ENCODE results near the gene CELF2.

CELF2 gene

GRCh38 chr10:10977226-10977956, 40.3 kb upstream of the CELF2 start:
- Histone ChIP-seq H3K4me3 (ENCODE audit: low read depth, low read length) (no peak overlapping the region), H3K27ac (no peak overlapping the region), H3K4me2 (ENCODE audit: low read length) (no peak overlapping the region), H3K36me3 (ENCODE audit: control insufficient read depth, insufficient read depth, low read length) (no peaks in the 10 kb centered on the region), H3K4me1 (no peaks in the 10 kb centered on the region), H2AFZ (no peak overlapping the region), H3K79me2 (no peaks in the 10 kb centered on the region), H3K9me3 (ENCODE audit: control insufficient read depth, low read length) (no peaks in the 10 kb centered on the region), H3K27me3 (ENCODE audit: control insufficient read depth, insufficient read depth, low read length) (no peaks in the 10 kb centered on the region), H3K9ac (no peak overlapping the region)
- TF ChIP-seq, protein P1, sequence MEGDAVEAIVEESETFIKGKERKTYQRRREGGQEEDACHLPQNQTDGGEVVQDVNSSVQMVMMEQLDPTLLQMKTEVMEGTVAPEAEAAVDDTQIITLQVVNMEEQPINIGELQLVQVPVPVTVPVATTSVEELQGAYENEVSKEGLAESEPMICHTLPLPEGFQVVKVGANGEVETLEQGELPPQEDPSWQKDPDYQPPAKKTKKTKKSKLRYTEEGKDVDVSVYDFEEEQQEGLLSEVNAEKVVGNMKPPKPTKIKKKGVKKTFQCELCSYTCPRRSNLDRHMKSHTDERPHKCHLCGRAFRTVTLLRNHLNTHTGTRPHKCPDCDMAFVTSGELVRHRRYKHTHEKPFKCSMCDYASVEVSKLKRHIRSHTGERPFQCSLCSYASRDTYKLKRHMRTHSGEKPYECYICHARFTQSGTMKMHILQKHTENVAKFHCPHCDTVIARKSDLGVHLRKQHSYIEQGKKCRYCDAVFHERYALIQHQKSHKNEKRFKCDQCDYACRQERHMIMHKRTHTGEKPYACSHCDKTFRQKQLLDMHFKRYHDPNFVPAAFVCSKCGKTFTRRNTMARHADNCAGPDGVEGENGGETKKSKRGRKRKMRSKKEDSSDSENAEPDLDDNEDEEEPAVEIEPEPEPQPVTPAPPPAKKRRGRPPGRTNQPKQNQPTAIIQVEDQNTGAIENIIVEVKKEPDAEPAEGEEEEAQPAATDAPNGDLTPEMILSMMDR (IDR thresholded peaks at IDR 0.05) = no peak

- Histone ChIP-seq H3K27me3 (ENCODE audit: control insufficient read depth, insufficient read depth, low read length) (no peaks in the 10 kb centered on the region), H3K9ac (no peak overlapping the region), H2AFZ (no peak overlapping the region), H3K4me3 (ENCODE audit: low read depth, low read length) (no peak overlapping the region), H3K27ac (no peak overlapping the region), H3K4me2 (ENCODE audit: low read length) (no peak overlapping the region), H3K9me3 (ENCODE audit: control insufficient read depth, low read length) (no peaks in the 10 kb centered on the region), H3K79me2 (no peaks in the 10 kb centered on the region), H3K4me1 (no peaks in the 10 kb centered on the region), H3K36me3 (ENCODE audit: control insufficient read depth, insufficient read depth, low read length) (no peaks in the 10 kb centered on the region)
- TF ChIP-seq, protein P1 (IDR thresholded peaks at IDR 0.05) = no peak
Measured at GRCh38 chr10:10977978-10978377, 39.7 kb upstream of the CELF2 start.

DNA sequence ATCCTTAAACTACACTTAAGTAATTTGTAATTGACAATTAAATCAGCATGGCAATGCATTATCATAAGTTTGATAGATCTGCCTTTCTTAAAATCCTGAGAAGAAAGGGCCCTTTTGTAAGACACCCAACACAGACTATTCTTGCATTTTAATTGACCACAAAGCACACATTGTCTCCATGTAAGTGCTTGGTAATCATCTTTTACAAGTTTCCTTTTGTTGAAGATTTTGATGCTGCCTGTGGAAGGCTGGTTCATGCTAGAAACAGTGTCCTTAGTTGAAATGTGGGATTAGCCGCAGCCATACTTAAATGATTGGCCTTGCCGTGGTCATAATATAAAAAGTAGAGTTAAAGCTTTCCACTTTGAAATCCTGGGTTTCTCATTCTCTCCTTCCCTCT, 32.3 kb upstream of the CELF2 start:
- no peaks in the 10 kb centered on the region for H3K27me3 ChIP-seq (ENCODE audit: control insufficient read depth, insufficient read depth, low read length)
- no peaks in the 10 kb centered on the region for H3K9me3 ChIP-seq (ENCODE audit: control insufficient read depth, low read length)
- TF ChIP-seq, protein P1 (IDR thresholded peaks at IDR 0.05) = no peak
- H3K4me3 ChIP-seq (ENCODE audit: low read depth, low read length) = no peak overlapping the region
- no peak overlapping the region for H3K9ac ChIP-seq
- H3K27ac ChIP-seq = no peak overlapping the region
- no peak overlapping the region for H2AFZ ChIP-seq
- H3K4me2 ChIP-seq (ENCODE audit: low read length) = no peak overlapping the region
- no peaks in the 10 kb centered on the region for H3K36me3 ChIP-seq (ENCODE audit: control insufficient read depth, insufficient read depth, low read length)
- H3K4me1 ChIP-seq = no peaks in the 10 kb centered on the region
- no peaks in the 10 kb centered on the region for H3K79me2 ChIP-seq

GRCh38 chr10:10986606-10987005, 31.1 kb upstream of the CELF2 start:
- H2AFZ ChIP-seq = no peak overlapping the region
- no peak overlapping the region for H3K4me2 ChIP-seq (ENCODE audit: low read length)
- H3K9ac ChIP-seq = no peak overlapping the region
- TF ChIP-seq, protein P1 (IDR thresholded peaks at IDR 0.05) = no peak
- H3K79me2 ChIP-seq = no peaks in the 10 kb centered on the region
- no peaks in the 10 kb centered on the region for H3K4me1 ChIP-seq
- no peak overlapping the region for H3K27ac ChIP-seq
- no peaks in the 10 kb centered on the region for H3K9me3 ChIP-seq (ENCODE audit: control insufficient read depth, low read length)
- no peak overlapping the region for H3K4me3 ChIP-seq (ENCODE audit: low read depth, low read length)
- H3K27me3 ChIP-seq (ENCODE audit: control insufficient read depth, insufficient read depth, low read length) = no peaks in the 10 kb centered on the region
- no peaks in the 10 kb centered on the region for H3K36me3 ChIP-seq (ENCODE audit: control insufficient read depth, insufficient read depth, low read length)

GRCh38 chr10:10987111-10987510, 30.6 kb upstream of the CELF2 start:
- H3K4me3 ChIP-seq (ENCODE audit: low read depth, low read length) = no peak overlapping the region
- no peak overlapping the region for H3K9ac ChIP-seq
- no peak overlapping the region for H2AFZ ChIP-seq
- TF ChIP-seq, protein P1 (IDR thresholded peaks at IDR 0.05) = no peak
- H3K27ac ChIP-seq = no peak overlapping the region
- H3K79me2 ChIP-seq = no peaks in the 10 kb centered on the region
- H3K36me3 ChIP-seq (ENCODE audit: control insufficient read depth, insufficient read depth, low read length) = no peaks in the 10 kb centered on the region
- no peaks in the 10 kb centered on the region for H3K27me3 ChIP-seq (ENCODE audit: control insufficient read depth, insufficient read depth, low read length)
- H3K4me2 ChIP-seq (ENCODE audit: low read length) = no peak overlapping the region
- H3K4me1 ChIP-seq = no peaks in the 10 kb centered on the region
- no peaks in the 10 kb centered on the region for H3K9me3 ChIP-seq (ENCODE audit: control insufficient read depth, low read length)

All from parathyroid adenoma (tissue), 2 donors.